Astrocyte of the cerebellum (primary cell): ENCODE measurements around the gene COG8.
"Not testable (repeated sequence)": the region's sequence is repeated elsewhere in the genome, so short reads cannot be mapped to it uniquely, and the experiment has no call there.

ENCODE experiments used
- DNase-seq: peaks from one replicate; pipeline ENCODE4 v3.0.0-alpha.2; 2011; ENCODE audit warnings: low read depth
- H3K4me3 ChIP-seq: 2 replicates; pipeline ENCODE4 v1.5.1; 2011; ENCODE audit warnings: mild to moderate bottlenecking, low read depth, low read length, moderate library complexity
- in situ Hi-C: cut with HindIII; loops from 2 replicates; pipeline ENCODE4 v1.10.0; 2017; ENCODE audit warnings: low sequenced_read_pairs
- TF ChIP-seq, protein P1 (sequence below): IDR thresholded peaks from 2 replicates; pipeline ENCODE4 v1.5.1; 2012; ENCODE audit warnings: low read length, low read depth, moderate library complexity, mild to moderate bottlenecking; ENCODE audit errors: missing control alignments

Gene COG8

DNA sequence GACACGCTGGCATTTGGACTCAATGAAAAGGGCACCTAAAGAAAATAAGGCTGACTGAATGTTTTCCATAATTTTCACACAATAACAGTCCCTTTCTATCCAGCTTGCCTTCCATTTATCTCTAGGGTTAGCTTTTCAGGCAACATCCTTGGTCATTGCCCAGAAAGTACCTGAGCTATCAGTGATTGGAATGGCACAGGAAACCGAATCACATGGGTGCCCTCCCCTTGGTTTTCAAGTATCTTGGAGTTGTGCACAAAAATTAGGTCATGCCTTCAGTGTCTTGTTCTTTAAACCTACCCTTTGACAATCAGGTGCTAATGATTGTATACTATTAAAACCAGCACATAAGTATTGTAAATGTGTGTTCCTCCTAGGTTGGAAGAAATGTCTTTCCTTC, 31.5 kb downstream of the COG8 start:
- TF ChIP-seq, protein P1, sequence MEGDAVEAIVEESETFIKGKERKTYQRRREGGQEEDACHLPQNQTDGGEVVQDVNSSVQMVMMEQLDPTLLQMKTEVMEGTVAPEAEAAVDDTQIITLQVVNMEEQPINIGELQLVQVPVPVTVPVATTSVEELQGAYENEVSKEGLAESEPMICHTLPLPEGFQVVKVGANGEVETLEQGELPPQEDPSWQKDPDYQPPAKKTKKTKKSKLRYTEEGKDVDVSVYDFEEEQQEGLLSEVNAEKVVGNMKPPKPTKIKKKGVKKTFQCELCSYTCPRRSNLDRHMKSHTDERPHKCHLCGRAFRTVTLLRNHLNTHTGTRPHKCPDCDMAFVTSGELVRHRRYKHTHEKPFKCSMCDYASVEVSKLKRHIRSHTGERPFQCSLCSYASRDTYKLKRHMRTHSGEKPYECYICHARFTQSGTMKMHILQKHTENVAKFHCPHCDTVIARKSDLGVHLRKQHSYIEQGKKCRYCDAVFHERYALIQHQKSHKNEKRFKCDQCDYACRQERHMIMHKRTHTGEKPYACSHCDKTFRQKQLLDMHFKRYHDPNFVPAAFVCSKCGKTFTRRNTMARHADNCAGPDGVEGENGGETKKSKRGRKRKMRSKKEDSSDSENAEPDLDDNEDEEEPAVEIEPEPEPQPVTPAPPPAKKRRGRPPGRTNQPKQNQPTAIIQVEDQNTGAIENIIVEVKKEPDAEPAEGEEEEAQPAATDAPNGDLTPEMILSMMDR, result no peak
- DNase-seq, result no peak
- no peak overlapping the region for H3K4me3 ChIP-seq
- in situ Hi-C loops, result no loop called here

DNA sequence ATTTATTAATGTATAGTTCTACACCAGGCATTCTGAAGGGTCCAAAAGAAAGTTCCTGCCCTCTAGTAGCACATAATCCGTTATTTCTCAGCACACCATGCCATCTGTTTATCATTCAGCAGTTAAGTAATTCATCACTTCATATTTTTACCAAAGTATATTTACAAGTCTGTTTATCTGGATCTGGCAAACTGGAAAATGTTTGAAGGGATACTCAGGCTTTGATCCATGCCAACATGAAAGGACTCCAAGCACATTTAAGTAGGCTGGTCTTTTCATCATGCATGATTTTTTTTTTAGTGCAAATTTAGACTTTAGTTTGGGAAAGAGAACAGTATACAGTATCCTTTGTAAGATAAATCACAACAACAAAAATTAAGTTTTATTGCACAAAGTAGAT, 32.3 kb downstream of the COG8 start:
- no peak overlapping the region for H3K4me3 ChIP-seq
- TF ChIP-seq, protein P1, result no peak
- DNase-seq, result no peak
- in situ Hi-C loops, result no loop called here

DNA sequence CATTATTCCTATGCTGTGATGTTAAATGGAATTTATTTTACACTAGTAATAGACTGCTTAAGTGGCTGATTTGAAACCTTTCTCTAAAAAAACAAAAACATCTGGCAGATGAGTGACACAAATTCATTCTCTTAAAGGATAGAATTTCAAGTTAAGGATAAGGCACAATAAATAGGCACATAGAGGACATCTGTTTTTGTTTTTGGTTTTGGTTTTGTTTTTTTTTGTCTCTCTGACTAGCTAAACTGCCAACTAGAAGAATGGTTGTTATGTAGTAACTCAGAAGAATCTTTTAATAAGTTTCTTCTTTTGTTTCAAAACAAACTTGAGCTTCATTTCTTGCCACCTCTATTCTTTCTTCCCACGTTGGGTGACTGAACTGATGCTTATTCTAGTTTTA, 33.3 kb downstream of the COG8 start:
- TF ChIP-seq, protein P1, result no peak
- H3K4me3 ChIP-seq, result no peak overlapping the region
- in situ Hi-C loops, result no loop called here
- DNase-seq, result no peak

DNA sequence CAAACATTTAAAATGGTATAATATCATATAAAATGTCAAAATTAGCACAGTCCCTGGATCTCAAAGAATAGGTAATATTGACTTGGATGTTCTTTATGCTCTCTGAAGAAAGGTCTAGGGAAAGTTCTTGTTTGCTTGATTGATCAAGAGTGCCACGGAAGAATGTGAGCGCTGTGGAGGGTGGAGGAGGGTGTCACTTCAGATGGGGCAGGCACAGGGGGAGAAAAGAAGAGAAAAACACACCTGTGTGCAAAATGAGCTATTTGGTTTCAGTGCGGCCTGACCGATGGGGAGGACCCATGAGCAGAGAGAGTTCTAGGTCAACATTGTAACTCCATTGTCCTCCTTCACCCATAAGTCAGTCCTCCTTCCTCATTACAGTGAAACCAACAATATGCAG, 37.1 kb downstream of the COG8 start:
- in situ Hi-C loops, result loop anchor here (5.0 kb wide), 2 partner anchors 60 to 145 kb away; no protein-coding TSS in a partner anchor
- H3K4me3 ChIP-seq, result no peak overlapping the region
- TF ChIP-seq, protein P1, result no peak
- no peak for DNase-seq

DNA sequence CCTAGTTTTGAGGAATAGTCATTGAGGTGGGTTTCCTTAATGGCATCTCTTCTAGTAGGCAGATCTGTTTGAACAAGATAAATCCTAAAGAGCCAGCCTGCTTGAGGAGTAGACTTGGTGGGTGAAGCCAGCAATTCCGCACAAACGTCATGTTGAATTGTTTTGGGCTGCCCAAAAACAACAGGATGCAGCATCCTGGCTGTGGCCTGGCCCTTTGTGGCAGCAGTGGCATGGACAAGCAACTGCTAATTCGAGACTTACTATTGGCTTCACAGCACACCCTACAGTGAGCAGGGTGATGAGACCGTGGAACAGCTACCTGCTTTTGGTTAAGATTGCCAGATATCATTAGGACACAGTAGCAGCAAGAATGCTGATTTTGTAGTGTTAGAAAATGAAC, 37.5 kb downstream of the COG8 start:
- in situ Hi-C loops, result loop anchor here (5.0 kb wide), 2 partner anchors 60 to 145 kb away; no protein-coding TSS in a partner anchor
- TF ChIP-seq, protein P1, result no peak
- no peak for DNase-seq
- H3K4me3 ChIP-seq, result no peak overlapping the region

DNA sequence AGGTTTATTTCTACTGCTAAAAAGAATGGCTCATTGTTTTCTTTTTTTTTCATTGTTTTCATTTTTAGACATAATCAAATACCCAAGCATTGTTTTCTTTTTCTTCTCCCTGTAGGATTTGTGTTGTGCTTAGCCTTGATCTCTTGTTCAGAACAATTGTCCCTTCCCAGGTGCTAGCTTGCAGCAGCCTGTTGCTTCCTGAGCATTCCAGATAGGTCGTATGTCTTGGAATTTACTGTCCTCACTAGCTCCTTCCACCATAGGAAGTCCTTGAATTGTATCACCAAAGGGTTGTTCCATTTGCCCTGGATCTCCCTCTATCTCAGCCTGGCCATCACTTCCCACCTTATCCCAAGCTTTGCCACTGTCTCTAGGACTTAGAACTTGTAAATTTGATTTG, 38.2 kb downstream of the COG8 start:
- TF ChIP-seq, protein P1, result no peak
- in situ Hi-C loops, result loop anchor here (5.0 kb wide), 2 partner anchors 59 to 144 kb away; no protein-coding TSS in a partner anchor
- no peak for DNase-seq
- no peak overlapping the region for H3K4me3 ChIP-seq

DNA sequence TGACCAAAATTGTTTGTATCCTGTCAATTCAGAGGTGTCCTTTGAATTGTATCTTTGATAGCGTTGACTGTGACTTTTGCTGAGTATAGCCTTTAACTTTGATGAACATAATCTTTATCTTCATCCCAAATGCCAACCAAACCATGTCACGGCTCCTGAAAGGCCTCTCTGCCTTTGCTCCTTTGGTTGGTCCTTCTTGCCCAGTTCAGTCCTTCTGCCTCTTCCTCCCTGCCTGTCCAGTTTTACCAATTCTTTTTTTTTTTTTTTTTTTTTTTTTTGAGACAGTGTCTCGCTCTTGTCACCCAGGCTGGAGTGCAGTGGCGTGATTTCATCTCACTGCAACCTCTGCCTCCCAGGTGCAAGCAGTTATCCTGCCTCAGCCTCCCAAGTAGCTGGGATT, 41.1 kb downstream of the COG8 start:
- in situ Hi-C loops, result no loop called here
- no peak overlapping the region for H3K4me3 ChIP-seq
- TF ChIP-seq, protein P1, result no peak
- DNase-seq, result no peak

DNA sequence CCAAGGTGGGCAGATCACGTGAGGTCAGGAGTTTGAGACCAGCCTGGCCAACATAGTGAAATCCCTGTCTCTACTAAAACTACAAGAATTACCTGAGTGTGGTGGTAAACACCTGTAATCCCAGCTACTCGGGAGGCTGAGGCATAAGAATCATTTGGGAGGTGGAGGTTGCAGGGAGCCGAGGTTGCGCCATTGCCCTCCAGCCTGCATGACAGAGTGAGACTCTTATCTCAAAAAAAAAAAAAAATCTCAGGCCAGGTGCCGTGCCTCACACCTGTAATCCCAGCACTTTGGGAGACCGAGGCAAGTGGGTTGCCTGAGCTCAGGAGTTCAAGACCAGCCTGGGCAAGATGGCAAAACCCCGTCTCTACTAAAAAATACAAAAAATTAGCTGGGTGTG, 42.6 kb downstream of the COG8 start:
- in situ Hi-C loops, DNase-seq, H3K4me3 ChIP-seq: not testable (repeated sequence)
